ENCODE data around the gene BUD23. TPM values are rescaled to one million over a fixed set of nuclear protein-coding genes. Genes with fewer than 3 reads are reported as not detected.
"Not testable (repeated sequence)": the region's sequence is repeated elsewhere in the genome, so short reads cannot be mapped to it uniquely, and the experiment has no call there.

Gene BUD23
- total RNA-seq (2014; rRNA removed; shearing (Covaris generic)), result 203 and 204 TPM in 2 replicates

DNA sequence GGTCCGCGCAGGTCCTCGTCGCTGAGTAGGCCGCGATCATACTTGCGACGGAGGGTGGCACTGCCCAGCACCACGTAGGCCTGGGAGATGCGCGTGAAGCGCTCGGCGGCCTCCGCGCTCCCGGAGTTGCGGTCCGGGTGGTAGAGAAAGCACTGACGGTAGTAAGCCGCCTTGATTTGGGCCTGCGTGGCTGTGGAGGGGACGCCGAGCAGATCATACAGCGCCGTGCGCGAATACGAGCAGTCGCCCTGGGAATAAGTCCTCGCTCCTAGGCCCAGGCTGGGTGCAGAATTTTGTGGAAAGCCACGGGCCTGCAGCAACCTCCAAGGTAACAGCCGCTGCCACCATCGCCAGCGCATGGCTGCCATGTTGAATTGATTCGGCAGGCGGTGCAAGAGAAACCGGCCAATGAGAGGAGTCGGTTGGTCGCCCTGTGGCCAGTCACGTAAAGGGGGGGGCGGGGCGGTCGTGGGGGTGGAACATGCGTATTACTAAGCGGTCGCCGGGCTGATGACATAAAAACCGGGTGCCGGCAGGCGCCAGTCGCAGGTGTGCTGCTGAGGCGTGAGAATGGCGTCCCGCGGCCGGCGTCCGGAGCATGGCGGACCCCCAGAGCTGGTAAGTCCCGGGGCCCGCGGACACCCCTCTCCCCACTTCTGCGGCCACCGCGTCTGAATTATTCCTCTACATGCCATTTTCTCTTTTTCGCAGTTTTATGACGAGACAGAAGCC is at the start of gene BUD23, which contains the start of gene DNAJC30:
Gene BUD23, plus strand, starts transcription at position 542 of the 732 bp plus-strand sequence. Its CDS starts 29 bp downstream, at position 571.
Gene DNAJC30, minus strand, starts transcription at position 398 of the 732 bp plus-strand sequence. Its CDS starts 30 bp downstream, at position 368.
- in situ Hi-C loops (cut with HindIII; ENCODE audit: low sequenced_read_pairs), result no loop called here
- peak; percentile 96 for DNase-seq (ENCODE audit: low spot score)

DNA sequence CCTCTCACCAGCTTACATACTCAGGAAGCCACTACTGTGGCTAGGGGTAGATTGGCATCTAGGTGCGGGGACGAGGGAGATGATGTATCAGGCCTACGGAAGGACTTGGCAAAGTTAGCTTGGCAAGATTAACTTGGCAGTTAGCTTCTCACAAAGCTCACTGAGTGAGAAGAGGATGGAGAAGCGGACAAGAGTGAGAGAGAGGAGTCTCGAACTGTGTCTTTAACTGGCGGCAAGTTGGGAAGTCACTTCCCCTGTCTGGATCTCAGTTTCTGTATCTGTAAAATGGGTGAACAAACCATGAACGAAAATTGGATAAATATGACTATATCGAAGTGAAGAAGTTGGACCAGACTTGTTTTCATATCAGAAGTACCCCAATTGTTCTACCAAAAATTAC is 49.6 kb upstream of the BUD23 start:
- no peak for DNase-seq (ENCODE audit: low spot score)
- in situ Hi-C loops (cut with HindIII; ENCODE audit: low sequenced_read_pairs), result no loop called here

- in situ Hi-C loops (cut with HindIII; ENCODE audit: low sequenced_read_pairs), result no loop called here
- DNase-seq (ENCODE audit: low spot score), result no peak
Measured at GRCh38 chr7:73635428-73636200, 47.8 kb upstream of the BUD23 start.

DNA sequence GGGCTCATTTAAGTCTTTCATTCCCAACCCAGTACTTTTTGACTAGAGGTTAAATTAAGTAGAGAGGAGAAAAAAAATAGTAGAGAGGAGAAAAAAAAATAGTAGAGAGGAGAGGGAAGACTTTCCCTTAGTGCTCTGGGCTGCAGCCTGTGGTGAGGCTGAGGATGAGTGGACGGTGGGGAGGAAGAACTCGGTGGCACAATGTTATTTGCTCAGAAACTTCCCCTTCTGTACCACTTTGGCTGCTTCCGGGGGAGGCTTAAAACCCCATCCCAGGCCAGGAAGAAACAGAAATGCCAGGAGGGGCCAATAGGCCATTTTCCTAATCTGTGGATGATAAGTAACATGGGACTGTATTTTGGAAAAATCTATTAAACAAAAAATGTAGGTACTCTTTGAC is 44.5 kb upstream of the BUD23 start:
- DNase-seq (ENCODE audit: low spot score), result no peak
- in situ Hi-C loops (cut with HindIII; ENCODE audit: low sequenced_read_pairs), result no loop called here

- DNase-seq (ENCODE audit: low spot score), result no peak
- in situ Hi-C loops (cut with HindIII; ENCODE audit: low sequenced_read_pairs), result no loop called here
Measured at GRCh38 chr7:73642834-73643233, 40.6 kb upstream of the BUD23 start.

DNA sequence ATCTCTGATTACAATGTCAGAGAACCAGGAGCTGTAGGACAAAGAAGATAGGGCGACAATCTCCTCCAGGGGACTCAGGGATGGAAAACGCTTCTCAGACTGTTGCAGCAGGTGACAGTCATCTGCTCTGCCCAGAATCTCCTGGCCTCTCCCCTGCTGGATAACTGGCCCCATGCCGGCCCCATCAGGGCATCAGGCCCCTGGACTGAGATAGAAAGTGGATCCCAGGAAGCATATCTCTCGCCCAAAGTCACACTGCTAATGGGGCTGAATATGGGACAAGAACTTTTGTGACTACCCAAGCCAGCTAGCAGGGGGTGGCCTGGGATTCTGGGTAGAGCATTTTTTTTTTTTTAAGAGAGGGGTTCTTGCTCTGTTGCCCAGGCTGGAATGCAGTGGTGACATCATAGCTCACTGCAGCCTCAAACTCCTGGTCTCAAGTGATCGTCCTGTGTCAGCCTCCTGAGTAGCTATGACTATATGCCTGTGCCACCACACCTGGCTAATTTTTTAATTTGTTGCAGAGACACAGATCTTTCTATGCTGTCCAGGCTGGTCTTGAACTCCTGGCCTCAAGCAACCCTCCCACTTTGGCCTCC is 38.6 kb upstream of the BUD23 start:
- in situ Hi-C loops (cut with HindIII; ENCODE audit: low sequenced_read_pairs), result no loop called here

DNA sequence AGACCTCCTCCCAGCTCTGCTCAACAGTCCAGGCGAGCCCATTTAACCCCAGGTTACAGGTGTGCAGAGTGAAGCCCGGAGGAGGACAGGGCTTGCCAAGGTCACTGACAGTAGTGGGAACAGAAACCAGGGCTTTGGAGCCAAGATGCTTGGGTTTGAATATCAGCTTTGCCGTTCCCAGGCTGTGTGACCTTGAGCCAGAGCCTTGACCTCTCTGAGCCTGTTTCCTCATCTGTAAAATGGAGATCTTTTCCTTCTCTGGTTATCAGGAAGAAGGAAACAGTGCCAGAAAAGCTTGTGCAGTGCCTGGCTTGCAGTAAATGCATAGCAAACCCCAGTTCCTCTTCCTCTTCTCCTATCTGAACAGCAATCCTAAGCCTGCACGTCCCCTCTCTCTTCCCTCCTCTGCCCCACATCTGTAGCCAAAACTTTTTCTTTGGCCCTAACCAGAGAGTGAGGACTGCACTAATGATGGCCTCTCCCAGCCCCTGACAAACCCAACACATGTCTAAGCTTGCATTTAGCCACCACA is 37.7 kb upstream of the BUD23 start:
- DNase-seq (ENCODE audit: low spot score), result no peak
- in situ Hi-C loops (cut with HindIII; ENCODE audit: low sequenced_read_pairs), result no loop called here

More for the DNA sequence above, 38.6 kb upstream of the BUD23 start:
- DNase-seq (ENCODE audit: low spot score), result no peak

DNA sequence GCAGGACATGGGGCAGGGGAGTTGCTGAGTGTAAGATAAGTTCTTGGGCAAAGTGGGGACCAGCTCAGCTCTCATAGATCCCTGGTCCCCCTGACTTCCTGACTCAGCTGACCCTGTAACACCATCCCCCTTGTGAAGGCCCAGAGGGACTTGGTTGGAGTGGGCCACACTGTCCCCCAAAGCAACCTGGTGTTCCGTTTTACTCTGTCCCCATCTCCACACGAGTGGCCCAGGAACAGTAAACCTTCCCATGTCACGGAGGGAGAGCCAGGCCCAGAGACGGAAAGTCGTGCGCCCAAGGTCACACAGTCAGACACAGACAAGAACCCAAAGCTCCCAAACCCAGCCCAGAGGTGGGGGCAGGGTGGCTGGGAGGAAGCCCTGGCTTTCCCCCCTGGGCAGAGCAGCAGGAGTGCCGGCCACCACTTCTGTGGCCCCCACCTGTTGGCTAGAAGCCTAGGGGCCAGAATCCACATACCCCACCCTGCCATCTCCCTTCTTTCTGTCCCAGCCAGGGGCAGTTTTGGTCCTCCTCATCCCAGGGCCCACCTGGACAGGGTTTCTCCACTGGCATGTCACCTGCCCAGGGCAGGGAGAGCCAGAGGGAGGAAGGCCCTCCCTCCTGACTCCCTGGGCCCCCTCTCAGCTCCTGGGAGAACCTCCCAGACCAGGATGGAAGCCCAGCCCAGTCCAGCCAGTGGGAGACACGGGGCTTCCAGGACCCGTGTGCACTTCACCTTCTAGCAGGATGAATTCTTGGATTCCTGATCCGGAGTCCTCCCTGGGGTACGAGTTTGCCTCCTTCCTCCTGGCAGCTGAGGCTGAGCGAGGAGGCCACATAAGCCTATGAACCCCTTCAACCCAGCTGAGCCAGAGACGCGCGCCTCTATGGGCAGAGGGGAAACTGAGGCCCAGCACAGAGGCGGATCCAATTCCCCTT is 36.3 kb upstream of the BUD23 start:
- no peak for DNase-seq (ENCODE audit: low spot score)
- in situ Hi-C loops (cut with HindIII; ENCODE audit: low sequenced_read_pairs), result no loop called here

DNA sequence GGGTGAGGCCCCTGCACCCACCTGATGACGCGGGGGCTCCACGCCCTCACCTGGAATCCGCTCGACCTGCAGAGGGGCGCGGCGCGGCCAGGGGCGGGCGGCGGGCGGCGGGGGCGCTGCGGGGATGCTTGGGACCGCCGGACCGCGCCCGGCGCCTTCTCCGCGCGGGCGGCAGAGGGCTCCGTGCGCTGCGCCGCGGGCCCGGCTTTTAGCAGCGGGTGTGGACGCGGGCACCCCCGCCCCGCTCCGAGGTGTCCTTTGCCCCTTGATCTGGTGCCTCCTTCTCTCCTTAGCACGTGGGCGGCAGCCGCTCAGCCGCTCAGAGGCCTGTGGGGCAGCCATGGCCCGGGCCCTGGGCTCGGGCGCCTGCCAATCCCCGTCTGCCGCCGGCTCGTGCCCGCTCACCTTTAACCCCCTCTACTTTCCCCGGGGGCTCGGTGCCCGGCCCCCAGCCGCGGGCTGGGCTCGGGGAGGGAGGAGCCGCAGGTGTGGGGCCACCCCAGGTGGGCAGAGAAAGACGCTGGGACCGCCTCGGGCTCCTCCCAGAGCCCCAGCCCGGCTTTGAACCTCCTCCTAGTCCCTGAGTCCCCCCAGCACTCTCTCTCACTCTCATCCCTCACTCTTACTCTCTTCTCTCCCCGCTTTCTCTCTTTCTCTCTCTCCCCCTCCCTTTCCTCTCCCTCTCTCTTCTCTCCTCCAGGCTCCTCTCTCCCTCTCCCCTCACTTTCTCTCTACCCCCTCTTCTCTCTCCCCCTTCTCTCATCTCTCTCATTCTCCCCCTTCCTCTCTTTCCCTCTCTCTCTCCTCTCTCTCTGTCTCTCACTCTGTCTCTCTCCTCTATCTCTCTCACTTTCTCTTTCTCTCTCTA is 35.4 kb upstream of the BUD23 start:
- in situ Hi-C loops (cut with HindIII; ENCODE audit: low sequenced_read_pairs), result no loop called here

GRCh38 chr7:73648593-73649332 is 34.6 kb upstream of the BUD23 start:
- in situ Hi-C loops (cut with HindIII; ENCODE audit: low sequenced_read_pairs), result no loop called here
- DNase-seq (ENCODE audit: low spot score), result no peak

More for the DNA sequence above, 35.4 kb upstream of the BUD23 start:
- no peak for DNase-seq (ENCODE audit: low spot score)

DNA sequence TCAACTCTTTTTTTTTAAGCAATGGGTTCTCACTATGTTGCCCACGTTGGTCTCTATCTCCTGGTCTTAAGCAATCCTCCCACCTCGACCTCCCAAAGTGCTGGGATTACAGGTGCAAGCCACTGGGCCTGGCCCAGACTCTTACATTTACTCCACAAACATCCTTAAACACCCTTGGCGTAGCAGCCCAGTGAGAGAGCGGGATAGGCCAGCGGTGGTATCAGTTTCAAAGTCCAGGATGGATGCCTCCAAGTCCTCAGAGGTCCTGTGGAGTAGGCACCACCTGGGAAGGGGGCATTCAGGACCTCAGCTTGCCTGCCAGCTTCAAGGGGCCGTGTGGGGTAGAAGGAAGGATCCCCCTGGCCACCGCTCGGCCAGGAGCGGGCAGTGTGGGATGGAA is 33.8 kb upstream of the BUD23 start:
- in situ Hi-C loops (cut with HindIII; ENCODE audit: low sequenced_read_pairs), result no loop called here
- no peak for DNase-seq (ENCODE audit: low spot score)

DNA sequence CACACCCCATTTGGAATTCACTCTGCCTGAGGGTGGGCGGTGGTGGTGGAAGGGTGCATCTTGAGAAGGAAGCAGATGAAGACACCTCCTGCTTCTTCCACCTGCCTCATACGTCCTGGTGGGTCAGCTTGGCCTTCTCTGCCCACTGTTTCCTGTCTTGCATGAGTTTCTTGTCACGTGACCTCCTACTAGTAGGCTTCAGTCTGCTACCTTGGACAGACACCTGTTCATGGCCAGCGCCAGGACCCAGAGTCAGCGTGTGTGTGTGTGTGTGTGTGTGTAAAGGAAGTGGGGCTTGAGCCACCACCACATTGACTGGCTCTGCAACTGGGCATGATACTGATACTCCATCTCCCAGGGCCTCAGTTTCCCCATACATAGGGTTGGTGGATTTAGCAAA is 32.9 kb upstream of the BUD23 start:
- in situ Hi-C loops (cut with HindIII; ENCODE audit: low sequenced_read_pairs), result no loop called here
- DNase-seq (ENCODE audit: low spot score), result no peak

DNA sequence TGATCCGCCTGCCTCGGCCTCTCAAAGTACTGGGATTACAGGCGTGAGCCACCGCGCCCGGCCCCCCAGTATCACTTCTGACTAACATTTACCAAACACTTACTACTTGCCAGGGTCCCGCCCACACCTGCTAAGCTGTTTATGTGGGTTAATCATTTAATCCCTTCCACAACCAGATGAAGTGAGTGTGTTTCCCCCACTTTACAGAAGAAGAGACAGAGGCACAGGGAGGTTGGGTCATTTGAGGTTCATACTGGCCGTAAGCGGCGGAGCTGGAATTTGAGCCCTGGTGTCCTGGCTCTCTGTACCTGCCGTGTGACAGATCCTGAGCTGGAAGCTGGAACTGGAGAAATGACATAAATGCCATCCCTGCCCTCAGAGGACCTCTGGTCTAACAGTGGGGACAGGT is 30.9 kb upstream of the BUD23 start:
- in situ Hi-C loops (cut with HindIII; ENCODE audit: low sequenced_read_pairs), result no loop called here
- DNase-seq (ENCODE audit: low spot score), result no peak

GRCh38 chr7:73655309-73655708 is 28.1 kb upstream of the BUD23 start:
- in situ Hi-C loops (cut with HindIII; ENCODE audit: low sequenced_read_pairs); DNase-seq (ENCODE audit: low spot score): not testable (repeated sequence)

GRCh38 chr7:73659983-73660382 is 23.4 kb upstream of the BUD23 start:
- in situ Hi-C loops (cut with HindIII; ENCODE audit: low sequenced_read_pairs), result no loop called here
- DNase-seq (ENCODE audit: low spot score), result no peak

- DNase-seq (ENCODE audit: low spot score); in situ Hi-C loops (cut with HindIII; ENCODE audit: low sequenced_read_pairs): not testable (repeated sequence)
Measured at GRCh38 chr7:73660594-73660993, 22.8 kb upstream of the BUD23 start.

GRCh38 chr7:73663033-73663432 is 20.4 kb upstream of the BUD23 start:
- in situ Hi-C loops (cut with HindIII; ENCODE audit: low sequenced_read_pairs), result no loop called here
- DNase-seq (ENCODE audit: low spot score), result no peak
